ENCODE measurements around the gene SLITRK6.

Gene SLITRK6

GRCh38 chr13:85816413-85816812, 17.2 kb upstream of the SLITRK6 start:
- DNase-seq: peak in 1 of 2 donors; percentile 7
- Histone ChIP-seq H3K9ac (ENCODE audit: low read length) (no peak overlapping the region), H2BK5ac (ENCODE audit: low read depth, low read length, poor library complexity) (no peak overlapping the region), H3K4me3 (ENCODE audit: low read depth, low read length) (no peak overlapping the region), H3K14ac (ENCODE audit: low read length) (no peak overlapping the region), H4K8ac (ENCODE audit: low read depth, low read length) (no peak overlapping the region), H3K36me3 (ENCODE audit: control insufficient read depth in 1 of 2, insufficient read depth in 2 of 2, low read length in 2 of 2) (no peaks in the 10 kb centered on the region), H2BK12ac (ENCODE audit: low read length) (no peak overlapping the region), H3K79me1 (ENCODE audit: low read length) (no peaks in the 10 kb centered on the region), H3K4me1 (ENCODE audit: control insufficient read depth in 1 of 2, insufficient read depth in 2 of 2, low read length in 2 of 2) (no peaks in the 10 kb centered on the region), H3K23ac (ENCODE audit: low read length) (no peak overlapping the region), H3K9me3 (ENCODE audit: insufficient read depth, low read depth, low read length) (no peaks in the 10 kb centered on the region), H3K79me2 (ENCODE audit: control insufficient read depth, insufficient read depth, low read length, poor library complexity) (no peaks in the 10 kb centered on the region), H2AK5ac (ENCODE audit: low read length) (no peak overlapping the region), H4K12ac (ENCODE audit: low read depth, low read length) (no peak overlapping the region), H3K4ac (ENCODE audit: low read depth, low read length) (no peak overlapping the region), H3K18ac (ENCODE audit: low read length) (no peak overlapping the region), H3K27me3 (ENCODE audit: insufficient read depth, low read length) (no peaks in the 10 kb centered on the region), H3K27ac (ENCODE audit: low read depth, low read length) (no peak overlapping the region), H2AFZ (ENCODE audit: insufficient read depth, low read length, poor library complexity) (no peak overlapping the region), H4K91ac (ENCODE audit: low read depth, low read length) (no peak overlapping the region), H3K4me2 (ENCODE audit: low read length) (no peak overlapping the region), H2BK120ac (ENCODE audit: insufficient read depth, low read length, poor library complexity) (no peak overlapping the region)

GRCh38 chr13:85812282-85812681, 13.1 kb upstream of the SLITRK6 start:
- Histone ChIP-seq H3K36me3 (ENCODE audit: control insufficient read depth in 1 of 2, insufficient read depth in 2 of 2, low read length in 2 of 2) (no peaks in the 10 kb centered on the region), H4K91ac (ENCODE audit: low read depth, low read length) (no peak overlapping the region), H3K4me2 (ENCODE audit: low read length) (no peak overlapping the region), H2BK12ac (ENCODE audit: low read length) (no peak overlapping the region), H2BK5ac (ENCODE audit: low read depth, low read length, poor library complexity) (no peak overlapping the region), H3K9me3 (ENCODE audit: insufficient read depth, low read depth, low read length) (no peaks in the 10 kb centered on the region), H3K4ac (ENCODE audit: low read depth, low read length) (no peak overlapping the region), H2AK5ac (ENCODE audit: low read length) (no peak overlapping the region), H3K27me3 (ENCODE audit: insufficient read depth, low read length) (no peaks in the 10 kb centered on the region), H3K14ac (ENCODE audit: low read length) (no peak overlapping the region), H4K12ac (ENCODE audit: low read depth, low read length) (no peak overlapping the region), H3K9ac (ENCODE audit: low read length) (no peak overlapping the region), H3K27ac (ENCODE audit: low read depth, low read length) (no peak overlapping the region), H2BK120ac (ENCODE audit: insufficient read depth, low read length, poor library complexity) (no peak overlapping the region), H3K23ac (ENCODE audit: low read length) (no peak overlapping the region), H3K18ac (ENCODE audit: low read length) (no peak overlapping the region), H4K8ac (ENCODE audit: low read depth, low read length) (no peak overlapping the region), H3K79me1 (ENCODE audit: low read length) (peaks cover 3% of the 10 kb centered on the region), H3K79me2 (ENCODE audit: control insufficient read depth, insufficient read depth, low read length, poor library complexity) (no peaks in the 10 kb centered on the region), H3K4me3 (ENCODE audit: low read depth, low read length) (no peak overlapping the region), H3K4me1 (ENCODE audit: control insufficient read depth in 1 of 2, insufficient read depth in 2 of 2, low read length in 2 of 2) (no peaks in the 10 kb centered on the region), H2AFZ (ENCODE audit: insufficient read depth, low read length, poor library complexity) (no peak overlapping the region)
- WGBS (ENCODE audit: extremely low coverage, insufficient coverage, insufficient read length): no CpG with 5 or more reads among the region's 1 CpG
- no peak for DNase-seq

DNA sequence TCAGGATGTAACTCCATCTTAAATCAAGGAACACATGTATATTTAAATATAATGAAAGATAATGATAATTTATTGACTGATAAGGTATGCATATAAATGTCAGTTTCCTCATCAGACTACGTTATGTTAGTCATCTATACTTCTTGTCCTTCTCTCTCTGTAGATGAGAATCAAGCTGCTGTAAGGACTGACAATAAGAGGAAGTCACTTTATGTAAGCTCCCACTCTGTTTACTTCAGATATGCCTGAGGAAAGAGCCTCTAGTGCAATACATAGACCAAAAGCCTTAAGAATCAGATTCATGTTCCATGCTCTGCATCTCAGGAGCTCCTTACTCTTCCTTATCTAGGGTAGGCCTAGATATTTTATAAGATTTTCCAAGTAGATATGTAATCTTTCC, 9.6 kb upstream of the SLITRK6 start:
- no peak overlapping the region for H3K23ac ChIP-seq (ENCODE audit: low read length)
- no peaks in the 10 kb centered on the region for H3K9me3 ChIP-seq (ENCODE audit: insufficient read depth, low read depth, low read length)
- H3K4me1 ChIP-seq (ENCODE audit: control insufficient read depth in 1 of 2, insufficient read depth in 2 of 2, low read length in 2 of 2): no peaks in the 10 kb centered on the region
- H2BK120ac ChIP-seq (ENCODE audit: insufficient read depth, low read length, poor library complexity): no peak overlapping the region
- H3K79me2 ChIP-seq (ENCODE audit: control insufficient read depth, insufficient read depth, low read length, poor library complexity): no peaks in the 10 kb centered on the region
- H2AK5ac ChIP-seq (ENCODE audit: low read length): no peak overlapping the region
- H2BK12ac ChIP-seq (ENCODE audit: low read length): no peak overlapping the region
- no peak overlapping the region for H3K27ac ChIP-seq (ENCODE audit: low read depth, low read length)
- H3K18ac ChIP-seq (ENCODE audit: low read length): no peak overlapping the region
- H3K9ac ChIP-seq (ENCODE audit: low read length): no peak overlapping the region
- H4K12ac ChIP-seq (ENCODE audit: low read depth, low read length): no peak overlapping the region
- H2BK5ac ChIP-seq (ENCODE audit: low read depth, low read length, poor library complexity): no peak overlapping the region
- H2AFZ ChIP-seq (ENCODE audit: insufficient read depth, low read length, poor library complexity): no peak overlapping the region
- no peak overlapping the region for H3K4ac ChIP-seq (ENCODE audit: low read depth, low read length)
- peaks cover 3% of the 10 kb centered on the region for H3K79me1 ChIP-seq (ENCODE audit: low read length)
- DNase-seq: no peak
- H4K8ac ChIP-seq (ENCODE audit: low read depth, low read length): no peak overlapping the region
- no peaks in the 10 kb centered on the region for H3K36me3 ChIP-seq (ENCODE audit: control insufficient read depth in 1 of 2, insufficient read depth in 2 of 2, low read length in 2 of 2)
- no peak overlapping the region for H3K14ac ChIP-seq (ENCODE audit: low read length)
- H4K91ac ChIP-seq (ENCODE audit: low read depth, low read length): no peak overlapping the region
- H3K4me3 ChIP-seq (ENCODE audit: low read depth, low read length): no peak overlapping the region
- H3K27me3 ChIP-seq (ENCODE audit: insufficient read depth, low read length): no peaks in the 10 kb centered on the region
- WGBS (ENCODE audit: extremely low coverage, insufficient coverage, insufficient read length): no CpG with 5 or more reads among the region's 1 CpG
- H3K4me2 ChIP-seq (ENCODE audit: low read length): no peak overlapping the region

DNA sequence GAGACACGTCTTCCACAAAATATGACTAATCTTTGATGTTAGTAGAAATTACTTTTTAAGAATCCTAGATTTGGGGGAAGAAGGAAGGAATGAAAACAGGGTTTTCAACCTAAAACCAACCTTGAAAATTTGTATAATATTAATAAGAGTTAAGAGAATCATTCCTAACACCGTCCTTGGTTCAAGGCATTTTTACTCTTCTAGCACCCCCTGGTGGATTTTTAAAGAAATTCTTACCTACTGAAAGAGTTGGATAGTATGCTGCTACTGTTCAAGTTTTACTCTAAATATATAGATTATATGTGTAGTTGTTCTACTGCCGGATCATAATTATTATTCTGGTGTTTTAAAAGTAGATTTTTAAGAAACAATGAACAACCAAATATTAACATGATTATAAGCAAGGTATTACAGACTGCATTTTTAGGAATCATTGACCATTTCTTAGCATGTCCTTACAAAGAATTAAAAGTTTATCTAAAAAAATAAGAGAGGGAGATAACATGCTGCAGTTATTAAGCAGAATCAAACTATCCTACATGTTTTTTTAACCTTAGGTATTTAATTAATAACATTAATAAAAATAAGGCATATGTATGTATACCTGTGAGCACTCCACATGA, 7.4 kb upstream of the SLITRK6 start:
- no CpG with 5 or more reads among the region's 3 CpGs for WGBS (ENCODE audit: extremely low coverage, insufficient coverage, insufficient read length)

More for the DNA sequence above, 7.4 kb upstream of the SLITRK6 start:
- Histone ChIP-seq H3K4me1 (ENCODE audit: control insufficient read depth in 1 of 2, insufficient read depth in 2 of 2, low read length in 2 of 2) (no peaks in the 10 kb centered on the region), H3K4ac (ENCODE audit: low read depth, low read length) (no peak overlapping the region), H2BK5ac (ENCODE audit: low read depth, low read length, poor library complexity) (no peak overlapping the region), H3K27me3 (ENCODE audit: insufficient read depth, low read length) (no peaks in the 10 kb centered on the region), H3K9ac (ENCODE audit: low read length) (no peak overlapping the region), H3K9me3 (ENCODE audit: insufficient read depth, low read depth, low read length) (no peaks in the 10 kb centered on the region), H3K4me2 (ENCODE audit: low read length) (no peak overlapping the region), H3K23ac (ENCODE audit: low read length) (no peak overlapping the region), H2AK5ac (ENCODE audit: low read length) (no peak overlapping the region), H3K79me2 (ENCODE audit: control insufficient read depth, insufficient read depth, low read length, poor library complexity) (no peaks in the 10 kb centered on the region), H3K36me3 (ENCODE audit: control insufficient read depth in 1 of 2, insufficient read depth in 2 of 2, low read length in 2 of 2) (no peaks in the 10 kb centered on the region), H3K4me3 (ENCODE audit: low read depth, low read length) (no peak overlapping the region), H4K12ac (ENCODE audit: low read depth, low read length) (no peak overlapping the region), H3K79me1 (ENCODE audit: low read length) (peaks cover 3% of the 10 kb centered on the region), H4K91ac (ENCODE audit: low read depth, low read length) (no peak overlapping the region), H2BK120ac (ENCODE audit: insufficient read depth, low read length, poor library complexity) (no peak overlapping the region), H3K27ac (ENCODE audit: low read depth, low read length) (no peak overlapping the region), H3K14ac (ENCODE audit: low read length) (no peak overlapping the region), H4K8ac (ENCODE audit: low read depth, low read length) (no peak overlapping the region), H3K18ac (ENCODE audit: low read length) (no peak overlapping the region), H2BK12ac (ENCODE audit: low read length) (no peak overlapping the region), H2AFZ (ENCODE audit: insufficient read depth, low read length, poor library complexity) (no peak overlapping the region)
- DNase-seq: peak in 1 of 2 donors; percentile 72
